Hematopoietic multipotent progenitor cell treated with erythropoietin and hydrocortisone succinate and interleukin-3 and kit ligand, for 4 days (in vitro differentiated cells): ENCODE data around the gene EMC6.

ENCODE experiments used
- DNase-seq: peaks from one replicate; pipeline ENCODE4 v3.0.0-alpha.2; 2015

Gene EMC6

DNA sequence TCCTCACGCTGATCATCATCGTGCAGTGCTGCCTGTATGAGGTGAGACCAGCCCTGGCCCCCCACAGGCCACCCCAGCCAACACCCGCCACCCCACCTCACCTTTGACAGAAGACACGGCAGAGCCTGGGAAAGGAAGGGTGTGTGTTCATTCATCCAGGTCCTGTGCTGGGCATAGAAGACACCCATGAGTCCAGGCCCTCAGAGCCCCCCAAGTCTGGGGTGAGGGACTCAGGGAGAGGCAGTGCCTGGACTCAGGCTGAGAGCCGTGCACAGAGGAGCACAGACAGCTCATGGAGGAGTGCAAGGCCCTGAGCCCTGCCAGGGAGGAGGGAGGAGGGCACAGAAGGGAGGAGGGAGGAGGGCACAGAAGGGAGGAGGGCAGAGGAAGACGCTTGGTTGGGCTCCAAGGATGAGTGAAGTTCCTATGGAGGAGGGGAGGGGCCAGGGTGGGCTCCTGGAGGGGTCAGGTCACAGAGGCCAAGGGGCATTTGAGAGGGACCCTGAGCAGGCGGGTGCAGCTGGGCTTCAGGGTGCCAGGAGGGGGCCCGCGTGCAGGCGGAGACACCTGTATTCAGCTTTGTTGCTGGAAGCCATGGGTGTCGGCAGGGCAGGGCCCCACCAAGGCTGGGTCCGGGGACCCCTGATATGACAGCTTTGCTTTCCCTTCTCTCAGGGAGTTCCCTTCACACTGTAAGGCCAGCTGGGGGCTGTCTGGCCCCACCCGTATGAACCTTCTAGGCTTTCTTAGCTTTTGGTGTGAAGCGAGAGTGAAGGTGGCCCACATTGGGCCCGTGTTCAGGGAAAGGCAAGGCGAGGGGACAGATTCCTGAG, 11.6 kb upstream of the EMC6 start:
- no peak for DNase-seq

DNA sequence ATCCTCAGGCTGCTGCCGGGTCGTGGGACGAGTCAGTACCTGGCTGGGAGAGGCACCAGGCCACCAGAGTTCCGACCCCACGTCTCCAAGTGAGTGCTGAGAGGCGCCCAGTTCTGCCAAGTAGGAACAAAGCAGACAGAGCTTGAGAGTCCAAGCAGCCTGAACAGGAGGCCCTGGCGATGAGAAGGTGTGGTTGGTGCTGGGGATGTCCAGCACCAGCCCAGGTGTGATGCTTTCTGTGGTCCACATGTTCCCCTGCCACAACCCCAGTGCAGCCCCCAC, 11.1 kb upstream of the EMC6 start:
- no peak for DNase-seq

- DNase-seq = no peak
These were observed 10.5 kb upstream of the EMC6 start for GRCh38 chr17:3657874-3658783.

DNA sequence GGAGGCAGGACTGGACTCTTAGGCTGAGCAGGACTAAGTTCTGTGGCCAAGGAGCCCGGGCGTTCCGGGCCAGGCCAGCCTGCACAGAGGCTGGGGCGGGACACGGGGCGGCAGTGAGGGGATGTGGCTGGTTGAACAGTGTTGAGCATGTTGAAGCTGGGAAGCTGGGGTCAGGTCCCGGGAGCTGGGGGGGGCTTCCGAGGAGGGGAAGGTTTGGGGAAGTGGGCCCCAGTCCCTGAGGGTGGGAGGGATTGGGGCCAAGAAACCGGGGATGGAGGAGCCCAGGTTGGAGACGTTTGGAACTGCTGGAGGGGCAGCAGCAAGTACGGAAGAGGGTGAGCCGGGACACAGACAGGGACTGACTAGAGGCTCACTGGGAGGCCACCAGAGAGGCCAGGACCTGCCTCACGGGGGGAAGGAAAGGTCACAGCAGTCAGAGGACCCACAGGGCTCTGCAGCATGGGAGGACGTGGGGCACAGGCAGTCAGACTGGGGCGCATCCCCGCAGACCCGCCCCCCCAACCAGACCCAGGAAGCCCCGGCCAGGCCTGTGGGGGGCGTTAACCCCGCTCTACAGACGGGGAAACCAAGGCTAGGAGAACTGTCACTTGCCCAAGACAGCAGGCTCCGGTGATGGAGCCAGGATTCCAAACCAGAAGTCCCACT, 9.7 kb upstream of the EMC6 start:
- DNase-seq = no peak

GRCh38 chr17:3659541-3660111, 9.0 kb upstream of the EMC6 start:
- no peak for DNase-seq

DNA sequence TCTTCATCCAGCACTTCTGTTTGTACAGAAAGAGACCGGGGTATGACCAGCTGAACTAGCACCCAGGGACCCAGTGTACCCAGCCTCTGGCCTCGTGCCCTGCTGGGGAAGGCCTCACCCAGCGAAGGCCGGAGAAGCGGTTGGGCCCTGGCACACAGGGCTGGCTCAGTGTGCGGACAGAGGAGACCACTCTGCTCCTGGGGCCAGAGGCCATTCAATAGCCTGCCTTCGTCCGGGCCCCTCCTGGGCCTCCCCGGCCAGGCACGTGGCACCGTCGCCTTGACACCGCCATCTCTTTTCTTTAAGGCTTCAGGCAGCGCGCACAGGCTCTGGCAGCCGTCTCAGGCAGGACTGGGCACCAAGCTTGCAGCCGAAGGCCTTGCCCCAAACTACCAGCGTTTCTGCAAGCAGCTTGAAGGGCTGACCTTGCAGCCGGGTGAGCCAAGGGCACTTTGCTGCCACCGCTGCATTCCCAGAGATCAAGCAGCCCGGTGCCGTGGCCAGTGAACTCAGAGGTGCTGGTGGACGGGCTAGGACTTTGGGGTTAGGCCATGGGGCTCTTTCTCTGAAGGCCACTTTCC, 8.2 kb upstream of the EMC6 start:
- no peak for DNase-seq

DNA sequence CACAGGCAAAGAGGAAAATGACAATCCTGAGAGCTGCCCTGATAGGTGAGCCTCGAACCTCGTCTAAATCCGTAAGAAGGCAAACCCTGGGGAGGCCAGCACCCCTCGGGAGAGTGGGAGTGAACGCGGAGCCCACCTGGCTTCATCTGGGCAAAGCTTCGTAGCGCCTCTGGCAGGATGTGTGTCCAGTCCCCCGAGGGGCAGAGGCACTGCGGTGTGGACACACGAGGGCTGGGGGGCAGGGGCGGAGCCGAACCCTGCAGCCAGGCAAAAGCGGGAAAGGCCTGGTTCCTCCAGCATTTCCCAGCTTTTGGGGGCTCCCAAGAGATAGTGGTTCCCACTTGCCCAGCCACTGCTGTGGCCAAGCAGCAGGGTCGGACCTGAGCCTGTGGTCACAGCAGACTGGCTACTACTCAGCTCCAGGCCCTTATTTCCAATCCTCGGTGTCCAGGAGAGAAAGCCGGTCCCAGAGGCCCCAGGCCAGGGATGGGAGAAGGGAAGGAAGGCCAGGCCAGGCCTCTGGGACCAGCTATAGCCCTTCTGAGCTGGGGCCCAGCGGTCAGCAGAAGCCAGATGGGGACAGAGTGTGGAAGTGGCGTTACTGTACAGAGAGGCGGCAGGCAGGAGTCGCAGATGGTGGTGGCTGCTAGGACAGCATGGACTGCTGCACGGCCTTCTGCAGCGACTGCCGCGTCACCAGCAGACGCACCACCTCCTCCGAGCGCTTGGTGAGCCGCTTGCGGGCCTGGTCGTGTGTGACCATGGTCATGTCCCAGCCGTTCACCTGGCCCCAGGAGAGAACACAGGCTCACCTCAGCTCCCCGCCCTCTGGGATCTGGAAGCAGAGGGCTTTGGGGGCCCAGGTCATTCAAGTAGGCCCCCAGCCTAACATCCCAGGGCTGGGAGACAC, 5.3 kb upstream of the EMC6 start:
- no peak for DNase-seq

DNA sequence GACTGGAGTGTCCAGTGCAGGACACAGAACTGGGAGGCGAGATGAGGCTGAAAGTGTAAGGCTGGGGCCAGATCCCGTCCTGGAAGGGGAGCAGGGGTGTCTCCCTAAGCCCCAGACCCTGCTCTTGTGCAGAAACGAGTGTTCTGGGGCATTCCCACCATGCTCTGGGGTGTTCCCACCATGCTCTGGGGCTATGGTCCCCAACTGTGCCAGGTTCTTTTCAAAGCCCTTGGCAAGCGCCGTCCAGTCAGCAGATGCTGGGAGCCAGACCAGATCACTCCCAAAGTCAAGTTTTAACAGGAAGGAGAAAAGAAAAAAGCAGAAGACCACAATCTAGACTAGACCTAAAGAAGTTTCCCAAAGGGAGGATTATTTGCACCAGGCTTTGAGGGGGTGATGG, 2.8 kb upstream of the EMC6 start:
- DNase-seq = no peak

DNA sequence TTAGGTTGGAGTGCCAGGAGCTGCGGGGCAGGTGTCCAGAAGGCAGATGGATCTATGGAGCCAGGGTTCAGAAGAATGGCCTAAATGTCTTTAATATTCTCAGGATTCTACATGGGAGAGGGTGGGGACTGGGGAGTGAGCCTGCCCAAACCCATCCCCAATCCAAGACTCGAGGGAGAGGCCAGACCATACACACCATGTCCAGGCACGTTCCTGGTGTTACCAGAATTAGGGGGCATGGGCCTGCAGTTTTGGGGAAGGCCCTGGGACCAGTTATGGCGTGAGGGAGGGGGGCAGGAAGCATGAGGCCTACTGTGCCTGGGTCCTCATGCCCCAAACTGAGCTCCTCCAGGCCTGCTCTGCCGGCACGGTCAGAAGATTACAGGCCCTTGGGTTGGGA, 2.1 kb upstream of the EMC6 start:
- DNase-seq = no peak

DNA sequence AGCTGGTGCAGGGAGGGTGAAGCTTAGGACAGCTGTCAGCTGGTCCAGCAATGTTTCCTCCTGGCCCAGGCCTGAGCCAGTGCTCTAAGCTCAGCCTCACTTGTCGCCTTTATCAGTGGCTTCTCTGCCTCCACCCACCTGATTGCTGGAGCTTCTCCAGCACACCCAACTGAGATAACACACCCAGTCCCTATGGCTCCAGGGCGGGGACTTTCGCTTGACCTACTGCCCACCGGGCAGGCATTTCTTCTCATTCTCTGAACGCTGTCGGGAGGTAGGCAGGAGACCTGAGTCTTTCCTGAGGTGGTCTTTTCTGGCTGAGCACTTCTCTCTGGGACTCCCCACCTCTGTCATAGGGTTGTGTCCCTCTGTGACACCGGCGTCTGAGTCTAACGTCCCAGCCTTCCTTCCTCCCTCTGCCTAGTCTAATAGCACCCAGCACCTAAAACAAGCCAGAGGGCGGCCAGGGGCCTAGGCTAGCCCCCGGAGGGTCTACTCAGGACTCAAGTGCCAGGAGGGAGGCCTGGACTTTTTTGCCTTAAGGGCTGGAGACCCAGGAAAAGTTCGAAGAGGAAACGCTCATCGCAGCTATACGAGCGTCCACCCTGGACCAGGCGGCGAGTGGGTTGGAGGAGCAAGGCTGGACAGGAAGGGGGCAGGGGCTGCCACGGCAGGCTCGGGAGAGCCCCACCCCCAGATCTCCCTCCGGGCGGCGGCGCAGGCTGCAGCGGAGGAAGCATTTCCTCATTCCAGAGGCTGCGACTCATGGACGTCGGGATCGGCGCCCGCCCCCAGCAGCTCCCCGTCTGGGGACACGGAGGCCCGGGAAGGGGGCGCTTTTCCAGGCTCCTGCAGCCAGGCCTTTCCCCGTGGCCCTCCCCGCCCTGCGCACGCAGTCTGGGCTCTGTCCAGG, 990 bp upstream of the EMC6 start:
- peak; percentile 81 for DNase-seq

- DNase-seq = no peak
These were observed 404 bp downstream of the EMC6 start for GRCh38 chr17:3669085-3669347.

- DNase-seq = peak; percentile 22
These were observed 936 bp downstream of the EMC6 start for GRCh38 chr17:3669548-3669947.

DNA sequence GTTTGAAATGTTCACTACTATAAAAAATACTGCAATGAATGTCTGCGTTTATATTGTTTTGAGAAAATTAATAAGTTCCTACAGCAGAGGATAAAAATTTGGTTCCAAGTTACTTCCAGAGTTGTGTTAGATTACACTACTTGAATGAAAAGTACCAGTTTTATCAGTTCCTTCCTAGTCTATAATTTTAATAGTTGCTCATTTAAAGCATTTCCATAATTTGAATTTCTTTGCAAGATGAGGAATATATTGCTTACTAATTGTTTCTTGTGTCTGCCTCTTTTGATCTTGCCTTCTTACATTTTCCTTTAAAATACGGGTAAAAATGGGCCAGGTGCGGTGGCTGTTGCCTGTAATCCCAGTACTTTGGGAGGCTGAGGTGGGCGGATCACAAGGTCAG, 4.0 kb downstream of the EMC6 start:
- no peak for DNase-seq

- no peak for DNase-seq
These were observed 7.3 kb downstream of the EMC6 start for GRCh38 chr17:3675886-3676285.

GRCh38 chr17:3678095-3678820, 9.6 kb downstream of the EMC6 start:
- DNase-seq = no peak

- DNase-seq = peak; percentile 39
These were observed 10.4 kb downstream of the EMC6 start for GRCh38 chr17:3678821-3679530.

- peak; percentile 31 for DNase-seq
These were observed 11.0 kb downstream of the EMC6 start for GRCh38 chr17:3679531-3680126.

- DNase-seq = no peak
These were observed 12.4 kb downstream of the EMC6 start for GRCh38 chr17:3681057-3681456.

- no peak for DNase-seq
These were observed 13.0 kb downstream of the EMC6 start for GRCh38 chr17:3681565-3681964.
